ENCODE results near the gene NPY1R. TPM values are rescaled to one million over a fixed set of nuclear protein-coding genes. Genes with fewer than 3 reads are reported as not detected.

Gene NPY1R
- total RNA-seq = not detected in 2 replicates

- peaks cover 46% of the 10 kb centered on the region for H3K27me3 Mint-ChIP-seq
- POLR2A ChIA-PET = no interaction called here
- DNase-seq = no peak
- H3K36me3 Mint-ChIP-seq (ENCODE audit: low read depth) = no peaks in the 10 kb centered on the region
- no peak for TF ChIP-seq CTCF (IDR thresholded peaks at IDR 0.05)
- peaks cover 18% of the 10 kb centered on the region for H3K4me1 Mint-ChIP-seq
- no peaks in the 10 kb centered on the region for H3K9me3 Mint-ChIP-seq
- H3K4me3 Mint-ChIP-seq = peak within 1 kb of the TSS; percentile 71
- no peak within 1 kb of the TSS for H3K27ac Mint-ChIP-seq
- CTCF ChIA-PET = interaction anchor here (0.9 to 1.0 kb wide), 2 partner anchors 12 to 26 kb away, joined by 3 read pairs; no protein-coding TSS in a partner anchor
- no peak for ATAC-seq (ENCODE audit: low read depth)
- intact Hi-C loops (cut with micrococcal nuclease) = loop anchor here (1.0 to 2.0 kb wide), 3 partner anchors 216 to 835 kb away; no protein-coding TSS in a partner anchor
Observed at GRCh38 chr4:163332526-163333406, at the start of gene NPY1R. Gene NPY1R (minus strand): TSS chr4:163332596. CDS start chr4:163326554, 6,042 bp downstream.

GRCh38 chr4:163380703-163381102, 48.3 kb upstream of the NPY1R start:
- POLR2A ChIA-PET = no interaction called here
- TF ChIP-seq CTCF (IDR thresholded peaks at IDR 0.05) = no peak
- intact Hi-C loops (cut with micrococcal nuclease) = no loop called here

GRCh38 chr4:163378661-163379060, 46.3 kb upstream of the NPY1R start:
- no peak for TF ChIP-seq CTCF (IDR thresholded peaks at IDR 0.05)
- ATAC-seq (ENCODE audit: low read depth) = no peak
- no peak overlapping the region for H3K4me3 Mint-ChIP-seq

More at GRCh38 chr4:163380703-163381102, 48.3 kb upstream of the NPY1R start:
- H3K27ac Mint-ChIP-seq = no peak overlapping the region
- H3K9me3 Mint-ChIP-seq = no peaks in the 10 kb centered on the region
- H3K36me3 Mint-ChIP-seq (ENCODE audit: low read depth) = no peaks in the 10 kb centered on the region
- no peak for DNase-seq
- no peak overlapping the region for H3K4me3 Mint-ChIP-seq
- peaks cover 3% of the 10 kb centered on the region for H3K27me3 Mint-ChIP-seq
- no peak for ATAC-seq (ENCODE audit: low read depth)
- no peaks in the 10 kb centered on the region for H3K4me1 Mint-ChIP-seq
- CTCF ChIA-PET = no interaction called here

GRCh38 chr4:163372029-163372428, 39.6 kb upstream of the NPY1R start:
- no peak for ATAC-seq (ENCODE audit: low read depth)
- Mint-ChIP-seq H3K27ac (no peak overlapping the region), H3K4me1 (no peaks in the 10 kb centered on the region), H3K36me3 (ENCODE audit: low read depth) (no peaks in the 10 kb centered on the region), H3K9me3 (peaks cover 2% of the 10 kb centered on the region), H3K27me3 (peaks cover 10% of the 10 kb centered on the region), H3K4me3 (no peak overlapping the region)
- CTCF ChIA-PET = no interaction called here
- TF ChIP-seq CTCF (IDR thresholded peaks at IDR 0.05) = no peak
- intact Hi-C loops (cut with micrococcal nuclease) = no loop called here
- POLR2A ChIA-PET = no interaction called here
- DNase-seq = no peak

More at GRCh38 chr4:163378661-163379060, 46.3 kb upstream of the NPY1R start:
- H3K9me3 Mint-ChIP-seq = no peaks in the 10 kb centered on the region
- CTCF ChIA-PET = no interaction called here
- H3K4me1 Mint-ChIP-seq = no peaks in the 10 kb centered on the region
- no peaks in the 10 kb centered on the region for H3K36me3 Mint-ChIP-seq (ENCODE audit: low read depth)
- DNase-seq = no peak
- intact Hi-C loops (cut with micrococcal nuclease) = no loop called here
- peaks cover 3% of the 10 kb centered on the region for H3K27me3 Mint-ChIP-seq
- H3K27ac Mint-ChIP-seq = no peak overlapping the region
- POLR2A ChIA-PET = no interaction called here

GRCh38 chr4:163367651-163368050, 35.3 kb upstream of the NPY1R start:
- DNase-seq (no peak), ATAC-seq (ENCODE audit: low read depth) (no peak)
- TF ChIP-seq CTCF (IDR thresholded peaks at IDR 0.05) = no peak
- ChIA-PET CTCF (no interaction called here), POLR2A (no interaction called here)
- peaks cover 2% of the 10 kb centered on the region for H3K9me3 Mint-ChIP-seq
- H3K4me3 Mint-ChIP-seq = no peak overlapping the region
- H3K27ac Mint-ChIP-seq = no peak overlapping the region
- no peaks in the 10 kb centered on the region for H3K36me3 Mint-ChIP-seq (ENCODE audit: low read depth)
- no peaks in the 10 kb centered on the region for H3K4me1 Mint-ChIP-seq
- H3K27me3 Mint-ChIP-seq = peaks cover 22% of the 10 kb centered on the region
- intact Hi-C loops (cut with micrococcal nuclease) = no loop called here

Measured in activated B cell treated with CpG ODN at 0.5 μM for 24 hours (primary cell).